Hematopoietic multipotent progenitor cell treated with erythropoietin and hydrocortisone succinate and interleukin-3 and kit ligand, for 15 days (in vitro differentiated cells): ENCODE data around the gene UCHL3.
"Not testable (repeated sequence)": the region's sequence is repeated elsewhere in the genome, so short reads cannot be mapped to it uniquely, and the experiment has no call there.

Experiments used
- DNase-seq: peaks from one replicate; pipeline ENCODE4 v3.0.0-alpha.2; 2015; ENCODE audit warnings: low spot score

The UCHL3 gene

DNA sequence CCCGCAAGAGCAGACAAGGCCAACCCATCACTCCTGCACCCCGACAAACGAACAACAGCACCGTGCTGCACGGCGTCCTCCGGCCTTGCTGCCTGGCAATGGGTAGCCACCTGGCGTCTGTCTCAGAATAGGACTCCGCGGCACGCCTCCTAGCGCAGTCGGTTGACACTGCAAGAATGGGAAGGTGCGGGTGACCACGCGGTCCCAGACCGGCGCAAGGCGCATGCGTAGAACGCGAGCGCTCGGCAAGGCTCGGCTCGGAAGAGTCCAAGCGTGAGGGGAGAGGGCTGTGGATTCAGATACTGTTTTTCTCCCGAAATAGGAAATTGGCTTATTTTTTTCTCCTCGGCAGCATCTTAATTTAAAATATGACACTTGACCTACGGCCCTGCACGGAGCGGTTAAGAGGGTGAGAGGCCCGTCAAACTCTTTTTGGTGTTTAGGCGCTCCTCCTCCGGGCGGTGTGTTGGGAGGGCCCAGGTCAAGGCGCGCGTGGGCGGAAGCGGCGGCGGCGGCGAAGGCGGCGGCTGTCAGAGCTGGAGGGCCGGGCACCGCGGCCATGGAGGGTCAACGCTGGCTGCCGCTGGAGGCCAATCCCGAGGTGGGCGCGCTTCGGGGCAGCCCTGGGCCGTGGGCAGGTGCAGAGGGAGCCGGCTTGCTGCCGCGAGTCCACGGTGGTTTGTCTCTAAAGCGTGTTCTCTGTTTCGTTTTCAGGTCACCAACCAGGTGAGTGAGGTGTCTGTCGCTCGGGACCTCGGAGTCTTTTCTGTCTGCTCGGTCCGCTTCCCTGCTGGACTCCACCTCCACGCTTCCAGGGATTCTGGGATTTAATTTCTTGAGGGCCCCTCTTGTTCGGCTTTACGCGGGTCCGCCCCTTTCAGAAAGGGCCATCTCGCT lies at the start of gene UCHL3:
Gene UCHL3, plus strand, starts transcription at position 530 of the 897 bp plus-strand sequence. Its CDS starts 30 bp downstream, at position 560.
- peak; percentile 97 for DNase-seq

DNA sequence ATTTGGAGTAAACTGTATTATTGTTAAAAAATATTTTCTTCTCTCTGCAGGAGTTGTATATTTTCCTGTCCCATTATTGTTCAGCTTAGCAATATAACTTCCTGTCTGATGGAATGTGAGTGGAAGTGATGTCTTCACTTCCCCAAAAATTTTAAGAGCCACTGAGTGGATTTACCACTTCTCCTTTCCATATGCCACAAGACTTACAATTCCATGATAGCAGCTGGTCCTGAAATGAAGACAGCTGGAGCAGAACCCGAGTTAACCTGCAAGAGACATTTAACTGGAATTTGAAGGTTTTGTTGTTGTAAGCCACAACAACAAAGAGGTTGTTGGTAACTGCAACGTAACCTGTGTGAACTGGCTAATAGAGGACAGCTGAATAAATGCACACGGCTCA lies 44.3 kb upstream of the UCHL3 start:
- no peak for DNase-seq

DNA sequence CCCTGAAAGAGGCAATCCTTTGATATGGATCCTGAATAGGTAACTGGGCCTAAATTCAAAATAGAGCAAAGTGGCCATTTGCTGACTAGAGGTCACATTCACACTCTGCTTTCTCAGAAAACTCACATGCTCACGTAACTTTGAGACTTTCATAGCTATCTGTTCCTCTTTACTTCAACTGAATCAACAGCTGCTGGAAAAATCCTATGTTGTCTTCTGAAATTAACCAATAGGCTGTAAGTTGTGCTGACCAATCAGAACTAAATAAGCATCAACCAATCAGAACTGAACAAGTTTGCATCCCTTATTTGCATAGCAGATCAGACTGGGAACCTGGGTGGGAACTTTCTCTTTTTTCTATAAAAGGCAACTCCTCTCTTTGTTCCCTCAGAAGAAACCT lies 43.6 kb upstream of the UCHL3 start:
- no peak for DNase-seq

- no peak for DNase-seq
Observed at GRCh38 chr13:75507027-75508001, 42.3 kb upstream of the UCHL3 start.

- DNase-seq, result no peak
Observed at GRCh38 chr13:75508002-75508548, 41.5 kb upstream of the UCHL3 start.

DNA sequence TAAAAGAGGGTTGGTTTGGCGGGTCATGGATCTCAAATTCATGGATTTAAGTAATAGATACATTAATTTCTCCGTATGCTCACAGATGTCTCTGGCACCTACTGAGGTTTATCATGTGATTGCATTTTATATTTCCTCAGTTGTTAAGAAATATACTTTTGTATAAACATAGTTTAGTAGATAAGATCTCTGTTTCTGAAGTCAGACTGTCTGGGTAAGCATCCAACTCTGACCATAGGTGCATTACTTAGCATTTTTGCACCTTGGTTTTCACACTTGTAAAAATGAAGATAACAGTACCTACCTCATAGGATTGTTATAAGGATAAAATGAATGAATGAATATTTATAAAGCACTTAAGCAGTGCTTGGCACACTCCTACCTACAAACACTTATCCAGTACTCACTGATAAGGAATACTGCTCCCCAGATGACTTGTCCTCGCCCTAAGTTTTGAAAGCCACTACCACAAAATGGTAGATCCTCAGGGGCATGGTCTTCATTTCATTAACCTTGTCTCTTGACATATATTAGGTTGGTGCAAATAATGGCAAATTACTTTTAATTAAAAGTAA lies 38.5 kb upstream of the UCHL3 start:
- DNase-seq, result no peak

DNA sequence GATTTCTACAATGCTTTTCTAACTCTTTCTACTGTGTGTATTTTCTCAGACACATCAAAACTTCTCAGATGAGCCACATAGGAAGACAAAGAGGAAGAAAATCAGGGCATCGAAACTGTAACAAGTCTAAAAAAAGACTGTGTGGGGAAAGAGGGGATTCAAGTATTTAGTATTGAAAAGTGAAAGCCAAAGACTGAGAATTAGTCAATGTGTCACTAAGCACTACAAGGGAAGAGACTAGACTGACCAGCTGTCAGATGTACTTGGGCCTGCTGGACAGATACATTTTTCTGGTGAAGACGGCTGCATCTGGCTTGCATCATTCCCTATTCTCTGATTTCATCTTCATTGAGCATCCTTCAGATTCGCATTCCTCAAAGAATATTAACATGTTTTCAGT lies 37.3 kb upstream of the UCHL3 start:
- DNase-seq, result no peak

- DNase-seq, result no peak
Observed at GRCh38 chr13:75513271-75513670, 36.3 kb upstream of the UCHL3 start.

GRCh38 chr13:75514080-75514995 lies 35.3 kb upstream of the UCHL3 start:
- no peak for DNase-seq

- no peak for DNase-seq
Observed at GRCh38 chr13:75518439-75519088, 31.0 kb upstream of the UCHL3 start.

DNA sequence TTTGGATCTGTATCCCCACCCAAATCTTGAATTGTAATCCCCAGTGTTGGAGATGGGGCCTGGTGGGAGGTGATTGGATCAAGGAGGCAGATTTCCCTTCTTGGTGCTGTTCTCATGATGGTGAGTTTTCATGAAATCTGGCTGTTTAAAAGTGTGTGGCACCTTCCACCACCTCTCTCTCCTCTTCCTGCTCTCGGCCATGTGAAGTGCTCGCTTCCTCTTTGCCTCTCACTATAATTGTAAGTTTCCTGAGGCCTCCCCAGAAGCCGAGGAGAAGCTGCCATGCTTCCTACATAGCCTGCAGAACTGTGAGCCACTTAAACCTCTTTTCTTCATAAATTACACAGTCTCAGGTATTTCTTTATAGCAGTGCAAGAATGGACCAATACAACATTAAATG lies 27.6 kb upstream of the UCHL3 start:
- no peak for DNase-seq

GRCh38 chr13:75530549-75530961 lies 19.0 kb upstream of the UCHL3 start:
- no peak for DNase-seq

DNA sequence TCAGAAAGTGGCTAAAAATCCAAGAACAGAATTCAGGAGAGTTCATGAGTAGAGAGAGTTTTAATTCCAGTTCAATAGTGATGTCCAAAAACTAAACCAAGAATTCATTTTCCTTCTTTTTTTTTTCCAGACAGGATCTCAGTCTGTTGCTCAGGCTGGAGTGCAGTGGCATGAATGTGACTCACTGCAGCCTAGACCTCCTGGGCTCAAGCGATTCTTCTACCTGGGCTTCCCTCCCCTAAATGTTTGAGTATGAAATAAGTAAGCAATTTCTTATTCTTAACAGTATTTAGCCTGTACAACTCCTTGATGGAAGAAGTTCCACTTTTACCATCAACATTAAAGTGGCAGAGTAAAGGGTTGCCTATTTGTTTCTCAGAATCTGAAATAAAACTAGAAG lies 15.7 kb upstream of the UCHL3 start:
- no peak for DNase-seq

- DNase-seq, result peak; percentile 80
Observed at GRCh38 chr13:75537401-75538365, 11.9 kb upstream of the UCHL3 start, which contains the start of gene COMMD6. Gene COMMD6 (minus strand): TSS chr13:75537841. CDS start chr13:75537805, 36 bp downstream.

- no peak for DNase-seq
Observed at GRCh38 chr13:75541287-75541686, 8.3 kb upstream of the UCHL3 start.

DNA sequence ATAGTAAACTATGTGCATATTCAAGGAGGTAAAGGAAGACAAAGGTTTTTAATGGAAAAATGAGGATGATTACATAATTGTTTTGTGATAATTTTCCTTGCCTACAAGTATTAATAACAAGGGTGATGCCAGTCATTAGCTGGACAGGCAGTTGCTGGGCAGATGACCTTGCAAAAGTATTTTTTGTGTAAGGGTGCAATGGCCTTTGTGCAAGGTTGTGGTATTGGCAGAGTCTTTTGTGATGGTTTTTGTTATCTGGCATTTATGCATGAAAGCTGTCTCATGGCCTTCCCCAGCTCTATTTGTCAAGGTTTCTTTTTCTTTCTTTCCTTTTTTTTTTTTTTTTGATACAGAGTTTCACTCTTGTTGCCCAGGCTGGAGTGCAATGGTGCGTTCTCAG lies 7.6 kb upstream of the UCHL3 start:
- no peak for DNase-seq

DNA sequence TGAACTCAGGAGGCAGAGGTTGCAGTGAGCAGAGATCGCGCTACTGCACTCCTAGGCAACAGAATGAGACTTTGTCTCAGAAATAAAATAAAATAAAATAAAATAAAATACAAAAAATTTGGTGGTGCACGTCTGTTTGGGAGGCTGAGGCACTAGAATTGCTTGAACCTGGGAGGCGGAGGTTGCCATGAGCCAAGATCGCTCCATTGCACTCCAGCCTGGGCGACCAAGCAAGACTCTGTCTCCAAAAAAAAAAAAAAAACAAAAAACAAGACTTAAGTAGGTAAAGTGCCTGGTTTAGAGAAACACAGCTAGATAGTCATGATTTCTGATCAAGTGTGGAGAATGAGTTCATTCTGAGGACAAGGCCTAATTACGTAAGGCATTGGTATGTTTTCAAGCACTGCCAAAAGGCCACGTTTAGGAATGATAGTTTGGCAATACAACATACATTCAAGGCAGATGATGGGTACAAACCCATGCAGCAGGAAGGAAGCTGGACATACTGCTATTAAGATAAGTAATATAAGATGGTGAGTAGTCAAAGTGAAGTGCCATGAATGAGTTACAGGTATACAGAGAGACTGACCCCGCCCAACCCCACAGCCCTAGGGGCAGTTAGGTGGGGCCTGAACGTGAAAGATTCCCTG lies 4.8 kb upstream of the UCHL3 start:
- DNase-seq, result no peak

DNA sequence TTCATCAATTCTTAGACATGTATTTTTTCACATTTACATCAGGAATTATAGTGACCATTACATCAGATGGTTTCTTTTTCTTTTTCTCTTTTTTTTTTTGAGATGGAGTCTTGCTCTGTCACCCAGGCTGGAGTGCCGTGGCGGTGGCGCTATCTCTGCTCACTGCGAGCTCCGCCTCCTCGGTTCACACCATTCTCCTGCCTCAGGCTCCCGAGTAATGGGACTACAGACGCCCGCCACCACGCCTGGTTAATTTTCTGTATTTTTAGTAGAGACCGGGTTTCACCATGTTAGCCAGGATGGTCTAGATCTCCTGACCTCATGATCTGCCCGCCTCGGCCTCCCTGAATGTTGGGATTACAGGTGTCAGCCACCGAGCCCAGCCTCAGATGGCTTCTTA lies 4.2 kb upstream of the UCHL3 start:
- not testable (repeated sequence) for DNase-seq

- DNase-seq, result no peak
Observed at GRCh38 chr13:75547917-75548316, 1.7 kb upstream of the UCHL3 start.
